Endodermal cell (in vitro differentiated cells): ENCODE results near the gene AFF3. TPM values are rescaled to one million over a fixed set of nuclear protein-coding genes. Genes with fewer than 3 reads are reported as not detected.

Experiments
- DNase-seq: peaks from one replicate; pipeline ENCODE4 v3.0.0-alpha.2; 2017
- H3K27ac ChIP-seq: 2 replicates; pipeline ENCODE4 v1.5.1; 2013; ENCODE audit warnings: mild to moderate bottlenecking, low read depth, low read length, moderate library complexity
- H3K27me3 ChIP-seq: 2 replicates; pipeline ENCODE4 v1.6.1; 2013; ENCODE audit warnings: mild to moderate bottlenecking, low read length, moderate library complexity; ENCODE audit not compliant: insufficient read depth, control insufficient read depth, poor library complexity, severe bottlenecking
- H3K36me3 ChIP-seq: 2 replicates; pipeline ENCODE4 v1.7.0; 2013; ENCODE audit warnings: mild to moderate bottlenecking, low read length, moderate library complexity; ENCODE audit not compliant: control insufficient read depth, insufficient read depth
- H3K4me1 ChIP-seq: one replicate; pipeline ENCODE4 v1.7.0; 2013; ENCODE audit warnings: low read length; ENCODE audit not compliant: control insufficient read depth, insufficient read depth
- H3K4me3 ChIP-seq: 2 replicates; pipeline ENCODE4 v1.5.1; 2013; ENCODE audit warnings: mild to moderate bottlenecking, low read length, moderate library complexity
- H3K9ac ChIP-seq: 2 replicates; pipeline ENCODE4 v1.6.1; 2013; ENCODE audit warnings: mild to moderate bottlenecking, low read length, moderate library complexity; ENCODE audit not compliant: poor library complexity, severe bottlenecking; ENCODE audit errors: extremely low read depth
- H3K9me3 ChIP-seq: 2 replicates; pipeline ENCODE4 v1.6.1; 2013; ENCODE audit warnings: mild to moderate bottlenecking, low read length, moderate library complexity; ENCODE audit not compliant: control insufficient read depth
- H3K27ac Mint-ChIP-seq: 2 replicates; pipeline ENCODE4 v1.8.0; 2020; ENCODE audit warnings: mixed read lengths
- H3K27me3 Mint-ChIP-seq: 2 replicates; pipeline ENCODE4 v1.8.0; 2021; ENCODE audit warnings: mild to moderate bottlenecking, mixed read lengths; ENCODE audit not compliant: insufficient read depth
- H3K36me3 Mint-ChIP-seq: 2 replicates; pipeline ENCODE4 v1.8.0; 2020; ENCODE audit warnings: low read depth, mixed read lengths
- H3K4me1 Mint-ChIP-seq: 2 replicates; pipeline ENCODE4 v1.8.0; 2020; ENCODE audit warnings: mixed read lengths
- H3K4me3 Mint-ChIP-seq: 2 replicates; pipeline ENCODE4 v1.8.0; 2020; ENCODE audit warnings: mild to moderate bottlenecking, moderate library complexity, mixed read lengths
- H3K9me3 Mint-ChIP-seq: 2 replicates; pipeline ENCODE4 v1.8.0; 2020; ENCODE audit warnings: mild to moderate bottlenecking, mixed read lengths
- CTCF ChIP-seq: fragments of 200-600 bp; sonication (generic); conservative IDR thresholded peaks from 2 replicates; pipeline ENCODE4 v1.5.0; 2021; ENCODE audit warnings: antibody characterized with exemption, mild to moderate bottlenecking
- WGBS, 2 experiments: methylation state at CpG; one replicate each; pipeline versions ENCODE4 v1.1.5 to v1.1.7; 2013; ENCODE audit warnings: missing lambda C conversion rate in 2 of 2, mixed read lengths in 1 of 2; ENCODE audit not compliant: insufficient coverage in 1 of 2, insufficient read length in 1 of 2; 5-methylcytosine and 5-hydroxymethylcytosine counted together
- total RNA-seq, 2 donors: library from RNA; stranded (reverse); fragmentation: NEBNext Ultra II Directional in 1 of 2; extraction: Animal tissue kit (Norgen Biotek cat#: 25700) in 1 of 2; gene quantifications; 2 replicates in 1 of 2; 3 replicates in 1 of 2; pipeline ENCODE4 v1.2.1, GENCODE V29; 2021

AFF3 gene
- total RNA-seq, 2 donors from 2014 or later: 0.62 to 0.73 TPM

GRCh38 chr2:99645960-99646359, 496.4 kb downstream of the AFF3 start:
- no peaks in the 10 kb centered on the region for H3K9me3 ChIP-seq
- H3K4me3 Mint-ChIP-seq: no peak overlapping the region
- no peaks in the 10 kb centered on the region for H3K36me3 Mint-ChIP-seq
- no peaks in the 10 kb centered on the region for H3K4me1 ChIP-seq
- no peak overlapping the region for H3K27ac ChIP-seq
- H3K4me3 ChIP-seq: no peak overlapping the region
- H3K9ac ChIP-seq: no peak overlapping the region
- H3K4me1 Mint-ChIP-seq: no peaks in the 10 kb centered on the region
- no peaks in the 10 kb centered on the region for H3K9me3 Mint-ChIP-seq
- DNase-seq: no peak
- H3K27ac Mint-ChIP-seq: no peak overlapping the region
- 94 to 100% methylated on average over 2 of the region's 2 CpGs for WGBS, 2 experiments
- no peaks in the 10 kb centered on the region for H3K27me3 Mint-ChIP-seq
- H3K27me3 ChIP-seq: no peaks in the 10 kb centered on the region
- no peaks in the 10 kb centered on the region for H3K36me3 ChIP-seq
- TF ChIP-seq CTCF: no peak

GRCh38 chr2:99644419-99644787, 498.0 kb downstream of the AFF3 start:
- H3K27ac ChIP-seq: no peak overlapping the region
- Mint-ChIP-seq H3K27me3 (no peaks in the 10 kb centered on the region), H3K4me1 (no peaks in the 10 kb centered on the region), H3K9me3 (no peaks in the 10 kb centered on the region), H3K27ac (no peak overlapping the region), H3K4me3 (no peak overlapping the region), H3K36me3 (no peaks in the 10 kb centered on the region)
- 94 to 100% methylated on average over 3 to 5 of the region's 5 CpGs for WGBS, 2 experiments
- H3K9ac ChIP-seq: no peak overlapping the region
- no peaks in the 10 kb centered on the region for H3K9me3 ChIP-seq
- DNase-seq: no peak
- no peaks in the 10 kb centered on the region for H3K4me1 ChIP-seq
- TF ChIP-seq CTCF: no peak
- no peaks in the 10 kb centered on the region for H3K36me3 ChIP-seq
- H3K27me3 ChIP-seq: no peaks in the 10 kb centered on the region
- H3K4me3 ChIP-seq: no peak overlapping the region

DNA sequence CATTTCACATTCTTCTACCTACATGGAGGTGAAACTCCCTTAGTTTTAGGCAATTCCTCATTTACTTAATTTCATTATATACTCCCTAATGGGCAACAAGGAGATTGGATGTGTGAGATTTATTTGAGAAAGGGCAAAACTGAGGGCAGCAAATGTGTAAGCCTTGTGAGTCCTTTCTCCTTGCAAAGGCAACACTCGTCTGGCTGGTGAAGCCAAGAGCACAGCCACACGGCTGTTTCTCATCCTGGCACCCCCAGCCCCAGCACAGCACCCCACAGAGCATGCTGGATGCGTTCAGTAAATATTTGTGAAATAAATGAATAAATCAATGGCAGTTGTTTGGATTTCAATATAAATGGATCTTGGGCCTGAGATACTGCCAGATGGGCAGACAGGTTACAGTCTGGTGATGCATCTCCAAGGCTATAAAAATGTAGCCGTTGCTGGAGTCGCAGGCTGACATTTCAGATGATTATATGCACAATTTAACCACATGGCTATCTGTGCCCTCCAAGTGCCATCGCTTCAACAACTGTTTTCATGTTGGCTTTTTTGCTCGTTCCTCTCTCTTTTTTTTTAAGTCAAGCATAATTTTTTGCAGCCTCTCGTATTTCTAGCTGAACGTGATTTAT, 498.5 kb downstream of the AFF3 start:
- Mint-ChIP-seq H3K27me3 (no peaks in the 10 kb centered on the region), H3K36me3 (no peaks in the 10 kb centered on the region), H3K9me3 (no peaks in the 10 kb centered on the region), H3K27ac (no peak overlapping the region), H3K4me1 (no peaks in the 10 kb centered on the region), H3K4me3 (no peak overlapping the region)
- WGBS, 2 experiments: 85 to 97% methylated on average over 6 to 9 of the region's 9 CpGs
- Histone ChIP-seq H3K9me3 (no peaks in the 10 kb centered on the region), H3K27me3 (no peaks in the 10 kb centered on the region), H3K4me3 (no peak overlapping the region), H3K4me1 (no peaks in the 10 kb centered on the region), H3K36me3 (no peaks in the 10 kb centered on the region), H3K27ac (no peak overlapping the region), H3K9ac (no peak overlapping the region)
- DNase-seq: no peak
- no peak for TF ChIP-seq CTCF
